GM23248 (cell line): ENCODE data around the gene LYZL6. TPM values are rescaled to one million over a fixed set of nuclear protein-coding genes. Genes with fewer than 3 reads are reported as not detected.

Experiments
- DNase-seq: peaks from one replicate; pipeline ENCODE4 v3.0.0-alpha.2; 2015
- H2AFZ ChIP-seq: fragments of 200-600 bp; sonication (generic); 2 replicates; pipeline ENCODE4 v1.6.1; 2016; ENCODE audit warnings: antibody characterized with exemption
- H3F3A ChIP-seq: fragments of 200-600 bp; sonication (generic); 2 replicates; pipeline ENCODE4 v1.6.1; 2016; ENCODE audit warnings: mild to moderate bottlenecking, antibody characterized with exemption, mixed run types; ENCODE audit not compliant: insufficient read depth
- H3K27ac ChIP-seq: fragments of 200-600 bp; sonication (generic); 2 replicates; pipeline ENCODE4 v1.5.1; 2016; ENCODE audit warnings: mild to moderate bottlenecking
- H3K27me3 ChIP-seq: fragments of 200-600 bp; sonication (generic); replicated peaks from 2 replicates; pipeline ENCODE4 v1.6.1; 2016; ENCODE audit warnings: mild to moderate bottlenecking; ENCODE audit not compliant: insufficient read depth
- H3K36me3 ChIP-seq: fragments of 200-600 bp; sonication (generic); 2 replicates; pipeline ENCODE4 v1.6.1; 2016; ENCODE audit warnings: low read depth, mild to moderate bottlenecking
- H3K4me1 ChIP-seq: fragments of 200-600 bp; sonication (generic); 2 replicates; pipeline ENCODE4 v1.6.1; 2016; ENCODE audit warnings: mild to moderate bottlenecking; ENCODE audit not compliant: insufficient read depth
- H3K4me2 ChIP-seq: fragments of 200-600 bp; sonication (generic); one replicate; pipeline ENCODE4 v1.6.1; 2016; ENCODE audit warnings: mild to moderate bottlenecking; ENCODE audit not compliant: unreplicated experiment
- H3K4me3 ChIP-seq: fragments of 200-600 bp; sonication (generic); 2 replicates; pipeline ENCODE4 v1.5.1; 2016; ENCODE audit warnings: mild to moderate bottlenecking
- H3K79me2 ChIP-seq: fragments of 200-600 bp; sonication (generic); 2 replicates; pipeline ENCODE4 v1.6.1; 2016; ENCODE audit warnings: mild to moderate bottlenecking; ENCODE audit not compliant: insufficient read depth
- H3K9ac ChIP-seq: fragments of 200-600 bp; sonication (generic); 2 replicates; pipeline ENCODE4 v1.6.1; 2016; ENCODE audit warnings: mild to moderate bottlenecking
- H3K9me2 ChIP-seq: fragments of 200-600 bp; sonication (generic); 2 replicates; pipeline ENCODE4 v1.6.1; 2016; ENCODE audit warnings: mixed run types, mild to moderate bottlenecking, moderate library complexity; ENCODE audit not compliant: insufficient read depth
- H3K9me3 ChIP-seq: fragments of 200-600 bp; sonication (generic); one replicate; pipeline ENCODE4 v1.6.1; 2017; ENCODE audit warnings: low read depth
- H4K20me1 ChIP-seq: fragments of 200-600 bp; sonication (generic); 2 replicates; pipeline ENCODE4 v1.6.0; 2016; ENCODE audit not compliant: insufficient read depth
- EZH2 ChIP-seq: fragments of 200-600 bp; sonication (generic); IDR thresholded peaks from 2 replicates; pipeline ENCODE4 v1.6.1; 2018; ENCODE audit warnings: antibody characterized with exemption, mild to moderate bottlenecking; ENCODE audit not compliant: insufficient read depth, poor library complexity, severe bottlenecking
- EZH2phosphoT487 ChIP-seq: fragments of 200-600 bp; sonication (generic); IDR thresholded peaks from 2 replicates; pipeline ENCODE4 v1.6.1; 2018; ENCODE audit warnings: antibody characterized with exemption, moderate library complexity, mild to moderate bottlenecking, low read depth; ENCODE audit not compliant: insufficient read depth
- WGBS, 2 experiments: methylation state at CpG; one replicate each; pipeline ENCODE4 v1.1.6; 2015 to 2017; ENCODE audit warnings: low lambda C conversion rate in 2 of 2, low coverage in 1 of 2; ENCODE audit errors: missing lambda C conversion rate in 2 of 2; 5-methylcytosine and 5-hydroxymethylcytosine counted together
- in situ Hi-C: fragments of 300-500 bp; cut with MboI; formaldehyde crosslinking; loops from 2 replicates; pipeline ENCODE4 v1.15.0; 2020
- polyA plus RNA-seq: library from polyadenylated mRNA; unstranded; fragments of >200 nt; fragmentation: Nextera tagmentation; extraction: Ambion mirVana; gene quantifications from 2 replicates; pipeline ENCODE4 v1.2.1, GENCODE V29; 2016
- total RNA-seq: library from RNA; depleted of rRNA; stranded (reverse); fragments of >200 nt; shearing (Covaris generic); gene quantifications from 2 replicates; pipeline ENCODE4 v1.2.3, GENCODE V29; 2014

The LYZL6 gene
- total and polyA plus RNA-seq, 2 experiments from 2014 or later: not detected

- Histone ChIP-seq H3K27ac (no peak overlapping the region), H3K4me3 (no peak overlapping the region), H2AFZ (no peak overlapping the region), H4K20me1 (no peaks in the 10 kb centered on the region), H3K9me2 (no peaks in the 10 kb centered on the region), H3F3A (no peaks in the 10 kb centered on the region), H3K4me1 (no peaks in the 10 kb centered on the region), H3K9ac (no peak overlapping the region), H3K4me2 (no peak overlapping the region), H3K79me2 (no peaks in the 10 kb centered on the region), H3K27me3 (no peaks in the 10 kb centered on the region), H3K36me3 (no peaks in the 10 kb centered on the region), H3K9me3 (no peaks in the 10 kb centered on the region)
- WGBS, 2 experiments: 56 to 69% methylated on average over 5 of the region's 5 CpGs
- TF ChIP-seq EZH2phosphoT487 (no peak), EZH2 (no peak)
- in situ Hi-C loops: no loop called here
- no peak for DNase-seq
Observed at GRCh38 chr17:35936063-35936462, 7.5 kb downstream of the LYZL6 start.

GRCh38 chr17:35934760-35935159 lies 8.8 kb downstream of the LYZL6 start:
- no peak for TF ChIP-seq EZH2
- TF ChIP-seq EZH2phosphoT487: no peak
- Histone ChIP-seq H3K9ac (no peak overlapping the region), H3K4me1 (no peaks in the 10 kb centered on the region), H3K4me2 (no peak overlapping the region), H3K36me3 (no peaks in the 10 kb centered on the region), H3K9me3 (no peaks in the 10 kb centered on the region), H4K20me1 (no peaks in the 10 kb centered on the region), H3F3A (no peaks in the 10 kb centered on the region), H3K9me2 (no peaks in the 10 kb centered on the region), H3K27me3 (no peaks in the 10 kb centered on the region), H3K27ac (no peak overlapping the region), H3K4me3 (no peak overlapping the region), H2AFZ (no peak overlapping the region), H3K79me2 (no peaks in the 10 kb centered on the region)
- peak; percentile 34 for DNase-seq
- WGBS, 2 experiments: 54 to 56% methylated on average over 9 to 10 of the region's 10 CpGs
- in situ Hi-C loops: no loop called here

- Histone ChIP-seq H3K9ac (no peak overlapping the region), H3K9me3 (no peaks in the 10 kb centered on the region), H3K4me1 (no peaks in the 10 kb centered on the region), H3K36me3 (no peaks in the 10 kb centered on the region), H4K20me1 (no peaks in the 10 kb centered on the region), H3F3A (no peaks in the 10 kb centered on the region), H3K27ac (no peak overlapping the region), H3K4me2 (no peak overlapping the region), H2AFZ (no peak overlapping the region), H3K9me2 (no peaks in the 10 kb centered on the region), H3K4me3 (no peak overlapping the region), H3K79me2 (no peaks in the 10 kb centered on the region), H3K27me3 (no peaks in the 10 kb centered on the region)
- DNase-seq: no peak
- in situ Hi-C loops: no loop called here
- TF ChIP-seq EZH2phosphoT487: no peak
- TF ChIP-seq EZH2: no peak
Observed at GRCh38 chr17:35932586-35932985, 10.9 kb downstream of the LYZL6 start.

- Histone ChIP-seq H3K9me2 (no peaks in the 10 kb centered on the region), H3F3A (no peaks in the 10 kb centered on the region), H3K4me3 (no peak overlapping the region), H3K36me3 (no peaks in the 10 kb centered on the region), H3K4me2 (no peak overlapping the region), H2AFZ (no peak overlapping the region), H3K9me3 (no peaks in the 10 kb centered on the region), H3K9ac (no peak overlapping the region), H3K4me1 (no peaks in the 10 kb centered on the region), H3K27me3 (no peaks in the 10 kb centered on the region), H3K27ac (no peak overlapping the region), H4K20me1 (no peaks in the 10 kb centered on the region), H3K79me2 (no peaks in the 10 kb centered on the region)
- WGBS, 2 experiments: 74% methylated on average over 6 of the region's 6 CpGs
- in situ Hi-C loops: no loop called here
- TF ChIP-seq EZH2 (no peak), EZH2phosphoT487 (no peak)
- DNase-seq: no peak
Observed at GRCh38 chr17:35931794-35932425, 11.6 kb downstream of the LYZL6 start.
